Keratinocyte (primary cell): ENCODE measurements around the gene TXNDC2. TPM values are rescaled to one million over a fixed set of nuclear protein-coding genes. Genes with fewer than 3 reads are reported as not detected.

Source experiments
- DNase-seq: peaks from one replicate; pipeline ENCODE4 v3.0.0-alpha.2; 2011; ENCODE audit warnings: low read depth, missing footprints, low spot score
- FAIRE-seq: peaks from 2 replicates; lab custom pipeline; 2011; peaks lifted over from hg19 to GRCh38; lab: Jason Lieb, UNC
- H2AFZ ChIP-seq: 2 replicates; pipeline ENCODE4 v1.6.0; 2012; ENCODE audit warnings: low read length, control low read depth, inconsistent platforms; ENCODE audit not compliant: control insufficient read depth
- H3K27ac ChIP-seq: 2 replicates; pipeline ENCODE4 v1.5.1; 2011; ENCODE audit warnings: low read length; ENCODE audit not compliant: control insufficient read depth, insufficient read depth
- H3K27me3 ChIP-seq: 3 replicates; pipeline ENCODE4 v1.6.0; 2011; ENCODE audit warnings: low read length; ENCODE audit not compliant: control insufficient read depth, insufficient read depth; ENCODE audit errors: extremely low read depth
- H3K36me3 ChIP-seq, 2 experiments: 2 replicates in 1 of 2; 3 replicates in 1 of 2; pipeline ENCODE4 v1.5.1; 2011; ENCODE audit warnings: low read length in 2 of 2, mild to moderate bottlenecking in 1 of 2; ENCODE audit not compliant: control insufficient read depth in 2 of 2, insufficient read depth in 2 of 2; ENCODE audit errors: extremely low read depth in 1 of 2
- H3K4me1 ChIP-seq: 3 replicates; pipeline ENCODE4 v1.5.1; 2011; ENCODE audit warnings: low read length; ENCODE audit not compliant: control insufficient read depth, insufficient read depth; ENCODE audit errors: extremely low read depth
- H3K4me2 ChIP-seq: 3 replicates; pipeline ENCODE4 v1.6.0; 2011; ENCODE audit warnings: low read depth, low read length; ENCODE audit not compliant: control insufficient read depth, insufficient read depth; ENCODE audit errors: extremely low read depth
- H3K4me3 ChIP-seq, 3 experiments: fragments of 200-600 bp in 1 of 3; sonication (generic) in 1 of 3; 2 replicates in 2 of 3; 3 replicates in 1 of 3; pipeline ENCODE4 v1.5.1; 2011 to 2016; ENCODE audit warnings: low read length in 3 of 3, mild to moderate bottlenecking in 3 of 3, control low read depth in 2 of 3, inconsistent platforms in 1 of 3, low read depth in 1 of 3, mixed read lengths in 1 of 3, mixed run types in 1 of 3, moderate library complexity in 1 of 3; ENCODE audit not compliant: control insufficient read depth in 2 of 3, insufficient read depth in 2 of 3; ENCODE audit errors: extremely low read depth in 1 of 3
- H3K79me2 ChIP-seq: 2 replicates; pipeline ENCODE4 v1.6.0; 2012; ENCODE audit warnings: low read length; ENCODE audit not compliant: control insufficient read depth, insufficient read depth
- H3K9ac ChIP-seq: 3 replicates; pipeline ENCODE4 v1.6.0; 2011; ENCODE audit warnings: low read length; ENCODE audit not compliant: control insufficient read depth, insufficient read depth; ENCODE audit errors: extremely low read depth
- H3K9me1 ChIP-seq: 3 replicates; pipeline ENCODE4 v1.6.0; 2011; ENCODE audit warnings: low read length; ENCODE audit not compliant: control insufficient read depth, insufficient read depth; ENCODE audit errors: extremely low read depth
- H3K9me3 ChIP-seq: 2 replicates; pipeline ENCODE4 v1.5.1; 2012; ENCODE audit warnings: low read depth, low read length; ENCODE audit not compliant: control insufficient read depth
- H4K20me1 ChIP-seq: 3 replicates; pipeline ENCODE4 v1.6.0; 2011; ENCODE audit warnings: low read length; ENCODE audit not compliant: control insufficient read depth, insufficient read depth; ENCODE audit errors: extremely low read depth
- CTCF ChIP-seq, 3 experiments: IDR thresholded peaks in 1 of 3; conservative IDR thresholded peaks in 1 of 3; optimal IDR thresholded peaks in 1 of 3; 2 replicates in 2 of 3; 3 replicates in 1 of 3; pipeline versions ENCODE3 to v1.5.1; 2011; ENCODE audit warnings: low read length in 3 of 3, mild to moderate bottlenecking in 3 of 3, moderate library complexity in 2 of 3, control low read depth in 1 of 3, inconsistent platforms in 1 of 3; ENCODE audit not compliant: insufficient read depth in 2 of 3; ENCODE audit errors: extremely low read depth in 1 of 3
- EZH2 ChIP-seq: IDR thresholded peaks from one replicate; pipeline ENCODE4 v1.6.1; 2012; ENCODE audit warnings: inconsistent platforms, mild to moderate bottlenecking, low read length, moderate library complexity
- dilution Hi-C: fragments of 300-500 bp; cut with MboI; formaldehyde crosslinking; loops from one replicate; pipeline ENCODE4 v1.7.0; 2020; ENCODE audit warnings: low sequenced_read_pairs; ENCODE audit not compliant: extremely low pct_ligation_motif_present
- polyA plus RNA-seq, 5 experiments: library from polyadenylated mRNA; depleted of rRNA in 3 of 5; stranded (reverse) in 3 of 5; stranded (forward) in 1 of 5; unstranded in 1 of 5; fragments of >200 nt; gene quantifications; 1 replicate in 1 of 5; 2 replicates in 3 of 5; 3 replicates in 1 of 5; pipeline versions ENCODE4 v1.2.1 to v1.2.3, GENCODE V29; 2011 to 2012; ENCODE audit warnings: missing spikeins in 2 of 5, low read depth in 1 of 5, low replicate concordance in 1 of 5

TXNDC2 gene
- polyA plus RNA-seq, 1 donor (not counting 4 experiments of a cell fraction or from before 2014, with no cell fraction given): not detected

- Histone ChIP-seq H3K4me1 (no peaks in the 10 kb centered on the region), H3K4me3 (no peak overlapping the region), H3K27me3 (no peaks in the 10 kb centered on the region), H3K9ac (no peak overlapping the region), H3K36me3 (peaks cover 0 to 3% of the 10 kb centered on the region in 2 experiments), H3K27ac (no peak overlapping the region), H3K9me3 (peaks cover 6% of the 10 kb centered on the region), H3K4me2 (no peak overlapping the region), H4K20me1 (no peaks in the 10 kb centered on the region), H3K79me2 (no peaks in the 10 kb centered on the region), H3K9me1 (no peaks in the 10 kb centered on the region), H2AFZ (no peak overlapping the region)
- TF ChIP-seq CTCF (optimal IDR thresholded peaks at IDR 0.05 in 1 of 3, IDR thresholded peaks at IDR 0.05 in 1 of 3, conservative IDR thresholded peaks at IDR 0.05 in 1 of 3; ENCODE audit: extremely low read depth in 1 of 3, insufficient read depth in 2 of 3, low read length in 3 of 3): no peak
- TF ChIP-seq EZH2: no peak
- FAIRE-seq (no peak), DNase-seq (no peak)
- dilution Hi-C loops: no loop called here
Measured at GRCh38 chr18:9863282-9863681, 22.5 kb upstream of the TXNDC2 start.

DNA sequence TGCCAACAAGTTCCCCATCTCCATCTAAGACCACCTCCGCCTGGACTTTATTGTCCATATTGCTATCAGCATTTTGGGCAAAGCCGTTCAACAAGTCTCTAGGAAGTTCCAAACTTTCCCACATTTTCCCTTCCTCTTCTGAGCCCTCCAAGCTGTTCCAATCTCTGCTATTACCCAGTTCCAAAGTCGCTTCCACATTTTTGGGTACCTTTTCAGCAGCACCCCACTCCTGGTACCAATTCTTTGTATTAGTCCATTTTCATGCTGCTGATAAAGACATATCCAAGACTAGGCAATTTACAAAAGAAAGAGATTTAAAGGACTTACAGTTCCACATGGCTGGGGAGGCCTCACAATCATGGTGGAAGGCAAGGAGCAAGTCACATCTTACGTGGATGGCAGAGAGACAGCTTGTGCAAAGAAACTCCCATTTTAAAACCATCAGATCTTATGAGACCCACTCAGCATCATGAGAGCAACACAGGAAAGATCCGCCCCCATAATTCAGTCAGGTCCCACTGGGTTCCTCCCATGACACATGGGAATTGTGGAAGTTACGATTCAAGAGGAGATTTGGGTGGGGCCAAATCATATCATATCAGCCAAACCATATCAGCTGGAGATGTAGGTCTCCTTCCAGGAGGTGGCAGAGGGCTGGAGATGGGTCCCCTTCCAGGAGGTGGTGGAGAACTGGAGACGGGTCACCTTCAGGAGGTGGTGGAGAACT is 19.8 kb upstream of the TXNDC2 start:
- Histone ChIP-seq H3K27me3 (no peaks in the 10 kb centered on the region), H3K9ac (no peak overlapping the region), H3K9me1 (no peaks in the 10 kb centered on the region), H4K20me1 (no peaks in the 10 kb centered on the region), H3K4me1 (peaks cover 23% of the 10 kb centered on the region), H2AFZ (no peak overlapping the region), H3K4me3 (no peak overlapping the region), H3K4me2 (no peak overlapping the region), H3K36me3 (no peaks in the 10 kb centered on the region), H3K9me3 (peaks cover 6% of the 10 kb centered on the region), H3K79me2 (no peaks in the 10 kb centered on the region), H3K27ac (no peak overlapping the region)
- no peak for DNase-seq
- dilution Hi-C loops: no loop called here
- TF ChIP-seq CTCF (optimal IDR thresholded peaks at IDR 0.05 in 1 of 3, IDR thresholded peaks at IDR 0.05 in 1 of 3, conservative IDR thresholded peaks at IDR 0.05 in 1 of 3; ENCODE audit: extremely low read depth in 1 of 3, insufficient read depth in 2 of 3, low read length in 3 of 3) (no peak), EZH2 (no peak)
- FAIRE-seq: no peak
